OCI-LY7 (cell line): ENCODE measurements around the gene GNA15.

ENCODE experiments used
- EZH2phosphoT487 ChIP-seq: fragments of 200-600 bp; sonication (generic); IDR thresholded peaks from 2 replicates; pipeline ENCODE4 v1.6.1; 2018; ENCODE audit warnings: low read depth, borderline replicate concordance, mild to moderate bottlenecking, mixed run types, antibody characterized with exemption, low read length, moderate library complexity, mixed read lengths
- TF ChIP-seq, protein P1 (sequence below): fragments of 200-600 bp; sonication (generic); conservative IDR thresholded peaks from 2 replicates; pipeline ENCODE4 v1.5.1; 2014; ENCODE audit warnings: mild to moderate bottlenecking, antibody characterized with exemption, low read length, moderate library complexity, mixed read lengths

DNA sequence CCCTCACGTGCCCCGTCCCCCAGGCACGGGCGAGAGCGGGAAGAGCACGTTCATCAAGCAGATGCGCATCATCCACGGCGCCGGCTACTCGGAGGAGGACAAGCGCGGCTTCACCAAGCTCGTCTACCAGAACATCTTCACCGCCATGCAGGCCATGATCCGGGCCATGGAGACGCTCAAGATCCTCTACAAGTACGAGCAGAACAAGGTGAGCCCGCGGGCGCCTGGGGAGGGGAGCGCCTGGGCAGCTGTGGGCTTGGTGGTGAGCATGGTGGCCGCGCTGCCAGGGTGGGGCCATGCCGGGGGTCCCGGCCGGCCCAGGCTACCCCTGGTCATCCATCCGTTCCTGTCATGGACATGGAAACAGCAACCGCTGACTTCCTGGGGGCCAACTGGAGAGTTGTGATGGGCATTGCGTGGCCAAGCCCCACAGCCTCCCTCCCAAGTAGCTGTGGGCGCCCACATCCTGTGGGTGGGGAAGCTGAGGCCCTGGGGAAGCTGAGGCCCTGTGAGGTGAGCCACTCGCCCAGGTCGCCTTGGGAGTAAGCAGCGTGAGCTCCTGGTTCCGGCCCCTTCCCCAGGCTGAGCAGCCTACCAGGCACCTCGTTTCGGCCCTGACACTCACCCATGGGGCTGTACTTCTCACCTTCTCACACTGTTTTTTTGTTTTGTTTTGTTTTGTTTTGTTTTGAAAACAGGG is 25.6 kb upstream of the GNA15 start:
- TF ChIP-seq, protein P1, sequence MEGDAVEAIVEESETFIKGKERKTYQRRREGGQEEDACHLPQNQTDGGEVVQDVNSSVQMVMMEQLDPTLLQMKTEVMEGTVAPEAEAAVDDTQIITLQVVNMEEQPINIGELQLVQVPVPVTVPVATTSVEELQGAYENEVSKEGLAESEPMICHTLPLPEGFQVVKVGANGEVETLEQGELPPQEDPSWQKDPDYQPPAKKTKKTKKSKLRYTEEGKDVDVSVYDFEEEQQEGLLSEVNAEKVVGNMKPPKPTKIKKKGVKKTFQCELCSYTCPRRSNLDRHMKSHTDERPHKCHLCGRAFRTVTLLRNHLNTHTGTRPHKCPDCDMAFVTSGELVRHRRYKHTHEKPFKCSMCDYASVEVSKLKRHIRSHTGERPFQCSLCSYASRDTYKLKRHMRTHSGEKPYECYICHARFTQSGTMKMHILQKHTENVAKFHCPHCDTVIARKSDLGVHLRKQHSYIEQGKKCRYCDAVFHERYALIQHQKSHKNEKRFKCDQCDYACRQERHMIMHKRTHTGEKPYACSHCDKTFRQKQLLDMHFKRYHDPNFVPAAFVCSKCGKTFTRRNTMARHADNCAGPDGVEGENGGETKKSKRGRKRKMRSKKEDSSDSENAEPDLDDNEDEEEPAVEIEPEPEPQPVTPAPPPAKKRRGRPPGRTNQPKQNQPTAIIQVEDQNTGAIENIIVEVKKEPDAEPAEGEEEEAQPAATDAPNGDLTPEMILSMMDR: no peak
- TF ChIP-seq EZH2phosphoT487: no peak
